ENCODE measurements around the gene MRPL39. TPM values are rescaled to one million over a fixed set of nuclear protein-coding genes. Genes with fewer than 3 reads are reported as not detected.

Gene MRPL39
- total RNA-seq, 2 donors from 2014 or later: 43.2 to 46.3 TPM

- no peak overlapping the region for H3K9ac ChIP-seq (ENCODE audit: extremely low read depth, low read length, poor library complexity, severe bottlenecking)
- Mint-ChIP-seq H3K27me3 (ENCODE audit: insufficient read depth) (no peaks in the 10 kb centered on the region), H3K36me3 (ENCODE audit: low read depth) (peaks cover 19% of the 10 kb centered on the region), H3K27ac (no peak overlapping the region), H3K4me3 (no peak overlapping the region), H3K4me1 (no peaks in the 10 kb centered on the region), H3K9me3 (no peaks in the 10 kb centered on the region)
- WGBS, 2 experiments (ENCODE audit: insufficient coverage in 1 of 2, insufficient read length in 1 of 2): 89 to 100% methylated on average over 1 of the region's 4 CpGs
- no peak for DNase-seq
- H3K9me3 ChIP-seq (ENCODE audit: control insufficient read depth, low read length): no peaks in the 10 kb centered on the region
- H3K36me3 ChIP-seq (ENCODE audit: control insufficient read depth, insufficient read depth, low read length): peaks cover 15% of the 10 kb centered on the region
- H3K4me1 ChIP-seq (ENCODE audit: control insufficient read depth, insufficient read depth, low read length): no peaks in the 10 kb centered on the region
- TF ChIP-seq CTCF (conservative IDR thresholded peaks at IDR 0.05): no peak
- no peak overlapping the region for H3K27ac ChIP-seq (ENCODE audit: low read depth, low read length)
- H3K27me3 ChIP-seq (ENCODE audit: control insufficient read depth, insufficient read depth, low read length, poor library complexity, severe bottlenecking): no peaks in the 10 kb centered on the region
- H3K4me3 ChIP-seq (ENCODE audit: low read length): no peak overlapping the region
These were observed 27.9 kb downstream of the MRPL39 start for GRCh38 chr21:25579226-25580013.

GRCh38 chr21:25578056-25578961 lies 29.0 kb downstream of the MRPL39 start:
- Mint-ChIP-seq H3K27me3 (ENCODE audit: insufficient read depth) (no peaks in the 10 kb centered on the region), H3K27ac (no peak overlapping the region), H3K4me3 (no peak overlapping the region), H3K9me3 (no peaks in the 10 kb centered on the region), H3K36me3 (ENCODE audit: low read depth) (peaks cover 19% of the 10 kb centered on the region), H3K4me1 (no peaks in the 10 kb centered on the region)
- Histone ChIP-seq H3K36me3 (ENCODE audit: control insufficient read depth, insufficient read depth, low read length) (peaks cover 9% of the 10 kb centered on the region), H3K9ac (ENCODE audit: extremely low read depth, low read length, poor library complexity, severe bottlenecking) (no peak overlapping the region), H3K27me3 (ENCODE audit: control insufficient read depth, insufficient read depth, low read length, poor library complexity, severe bottlenecking) (no peaks in the 10 kb centered on the region), H3K4me3 (ENCODE audit: low read length) (no peak overlapping the region), H3K9me3 (ENCODE audit: control insufficient read depth, low read length) (no peaks in the 10 kb centered on the region), H3K4me1 (ENCODE audit: control insufficient read depth, insufficient read depth, low read length) (no peaks in the 10 kb centered on the region), H3K27ac (ENCODE audit: low read depth, low read length) (no peak overlapping the region)
- no peak for TF ChIP-seq CTCF (conservative IDR thresholded peaks at IDR 0.05)
- DNase-seq: no peak
- 97 to 100% methylated on average over 5 to 7 of the region's 7 CpGs for WGBS, 2 experiments (ENCODE audit: insufficient coverage in 1 of 2, insufficient read length in 1 of 2)

GRCh38 chr21:25577424-25578055 lies 29.7 kb downstream of the MRPL39 start:
- H3K36me3 Mint-ChIP-seq (ENCODE audit: low read depth): peaks cover 19% of the 10 kb centered on the region
- no peak overlapping the region for H3K27ac Mint-ChIP-seq

More at GRCh38 chr21:25577424-25578055, 29.7 kb downstream of the MRPL39 start:
- H3K27ac ChIP-seq (ENCODE audit: low read depth, low read length): no peak overlapping the region
- no peak for DNase-seq
- Mint-ChIP-seq H3K9me3 (no peaks in the 10 kb centered on the region), H3K4me3 (no peak overlapping the region), H3K27me3 (ENCODE audit: insufficient read depth) (no peaks in the 10 kb centered on the region), H3K4me1 (no peaks in the 10 kb centered on the region)
- no peak overlapping the region for H3K4me3 ChIP-seq (ENCODE audit: low read length)
- no peak overlapping the region for H3K9ac ChIP-seq (ENCODE audit: extremely low read depth, low read length, poor library complexity, severe bottlenecking)
- peaks cover 9% of the 10 kb centered on the region for H3K36me3 ChIP-seq (ENCODE audit: control insufficient read depth, insufficient read depth, low read length)
- WGBS, 2 experiments (ENCODE audit: insufficient coverage in 1 of 2, insufficient read length in 1 of 2): 87% methylated on average over 3 of the region's 3 CpGs; no CpG with 5 or more reads in 1 of the 2 experiments
- H3K4me1 ChIP-seq (ENCODE audit: control insufficient read depth, insufficient read depth, low read length): no peaks in the 10 kb centered on the region
- no peaks in the 10 kb centered on the region for H3K27me3 ChIP-seq (ENCODE audit: control insufficient read depth, insufficient read depth, low read length, poor library complexity, severe bottlenecking)
- TF ChIP-seq CTCF (conservative IDR thresholded peaks at IDR 0.05): no peak
- H3K9me3 ChIP-seq (ENCODE audit: control insufficient read depth, low read length): no peaks in the 10 kb centered on the region
